Inferior parietal cortex (tissue), 1 donor: ENCODE data around the gene CEP20.
"Not testable (repeated sequence)": the region's sequence is repeated elsewhere in the genome, so short reads cannot be mapped to it uniquely, and the experiment has no call there.

ENCODE experiments used
- DNase-seq: peaks from one replicate; pipeline ENCODE4 v3.0.0-alpha.2; 2016; ENCODE audit errors: extremely low spot score

The CEP20 gene

DNA sequence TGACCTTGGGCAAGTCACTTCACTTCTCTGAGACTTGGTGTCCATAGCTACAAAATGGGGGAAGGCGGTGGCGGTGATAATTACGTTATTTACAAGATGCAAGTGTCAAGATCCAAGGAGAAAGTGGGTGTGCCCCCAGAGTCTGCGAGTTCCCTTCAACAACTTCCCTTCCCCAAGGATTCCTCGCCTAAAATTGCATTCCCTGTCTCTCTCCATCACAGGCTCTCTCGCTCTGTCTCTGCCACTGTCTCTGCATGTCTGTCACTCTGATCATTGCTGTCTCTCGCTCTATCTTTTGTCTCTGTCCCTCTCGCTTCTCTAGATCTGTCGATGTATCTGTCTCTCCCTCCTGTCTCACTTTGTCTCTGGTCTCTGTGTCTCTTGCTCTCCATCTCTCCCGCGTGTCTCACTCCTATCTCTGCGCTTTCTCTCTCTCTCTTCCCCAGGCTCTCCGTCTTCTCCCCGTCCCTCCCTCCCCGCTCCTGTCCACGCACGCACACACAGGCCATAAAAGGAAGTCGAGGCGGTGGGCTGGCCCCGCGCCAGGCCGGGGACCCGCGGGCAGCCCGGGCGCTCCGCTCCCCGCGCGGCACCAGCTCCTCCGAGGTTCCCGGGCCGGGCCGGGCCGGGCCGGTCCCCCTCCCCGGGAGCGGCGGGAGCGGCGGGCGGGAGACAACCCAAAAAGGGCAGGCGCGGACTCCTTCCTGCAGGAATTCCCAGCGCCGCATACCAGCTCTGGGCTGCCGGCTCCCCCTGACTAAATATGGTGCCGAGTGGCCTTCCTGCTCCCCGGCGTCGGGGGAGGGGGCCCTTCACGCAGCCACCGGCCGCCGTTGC, 30.5 kb downstream of the CEP20 start:
- no peak for DNase-seq

DNA sequence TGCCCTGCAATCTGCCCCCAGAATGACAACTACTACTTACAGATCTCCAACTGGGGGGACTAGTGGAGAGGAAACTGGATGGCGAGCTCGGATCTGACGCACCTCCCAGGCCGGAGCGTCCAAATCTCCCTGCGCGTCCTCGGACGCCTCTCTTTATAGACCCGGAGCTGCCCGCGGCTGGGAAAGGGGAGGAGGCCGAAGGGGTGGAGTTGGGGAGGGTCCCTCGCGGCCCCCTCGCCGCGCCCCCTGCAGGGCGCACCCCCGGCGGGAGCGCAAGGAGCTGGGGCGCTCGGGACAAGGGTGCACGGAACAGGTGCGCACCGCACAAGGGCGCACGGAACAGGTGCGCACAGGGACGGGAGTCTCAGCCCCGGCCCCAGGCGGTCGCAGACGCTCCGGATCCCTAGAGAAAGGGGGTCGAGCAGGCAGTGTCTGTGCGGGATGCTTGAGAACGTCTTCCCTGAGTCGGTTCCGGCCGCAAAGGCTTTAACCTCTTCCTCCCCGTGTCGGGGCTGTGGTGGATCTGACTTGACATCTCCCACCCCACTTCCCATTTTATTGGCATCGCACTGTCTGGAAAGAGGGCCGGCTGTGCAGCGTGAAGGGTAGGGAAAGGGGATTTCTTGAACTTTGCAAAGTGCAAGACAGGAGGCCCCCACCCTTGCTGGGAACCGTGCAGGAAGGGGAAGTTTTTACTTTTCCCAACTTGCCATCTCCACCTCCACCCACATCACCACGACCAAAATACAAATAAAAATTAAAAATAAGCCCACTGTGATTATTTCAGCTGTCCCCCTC, 31.3 kb downstream of the CEP20 start, which contains the start of gene MYH11:
TSS of gene MYH11 (minus strand) at position 128 of the 798 bp plus-strand sequence. CDS start 18,776 bp downstream, outside the sequence.
- no peak for DNase-seq

DNA sequence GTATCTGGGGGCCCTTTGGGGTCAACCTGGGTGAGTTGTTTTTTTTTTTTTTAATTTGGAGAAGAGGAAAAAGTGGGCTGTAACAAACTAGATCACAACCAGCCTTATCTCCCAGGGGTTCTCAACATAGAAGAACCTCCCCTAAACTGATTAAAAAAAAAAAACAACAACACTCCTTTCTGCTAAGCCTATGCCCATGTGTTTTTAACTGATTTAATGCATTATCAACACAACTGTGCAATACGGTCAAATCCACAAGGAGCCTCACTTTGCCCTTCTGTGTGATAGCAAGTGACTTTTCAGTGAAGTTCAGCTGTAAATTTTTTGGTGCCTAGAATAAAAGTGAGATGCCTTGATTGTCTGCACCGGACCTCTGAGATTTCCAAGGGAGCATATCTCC, 32.2 kb downstream of the CEP20 start:
- DNase-seq: no peak

- DNase-seq: no peak
These were observed 32.7 kb downstream of the CEP20 start for GRCh38 chr16:15855704-15856003.

DNA sequence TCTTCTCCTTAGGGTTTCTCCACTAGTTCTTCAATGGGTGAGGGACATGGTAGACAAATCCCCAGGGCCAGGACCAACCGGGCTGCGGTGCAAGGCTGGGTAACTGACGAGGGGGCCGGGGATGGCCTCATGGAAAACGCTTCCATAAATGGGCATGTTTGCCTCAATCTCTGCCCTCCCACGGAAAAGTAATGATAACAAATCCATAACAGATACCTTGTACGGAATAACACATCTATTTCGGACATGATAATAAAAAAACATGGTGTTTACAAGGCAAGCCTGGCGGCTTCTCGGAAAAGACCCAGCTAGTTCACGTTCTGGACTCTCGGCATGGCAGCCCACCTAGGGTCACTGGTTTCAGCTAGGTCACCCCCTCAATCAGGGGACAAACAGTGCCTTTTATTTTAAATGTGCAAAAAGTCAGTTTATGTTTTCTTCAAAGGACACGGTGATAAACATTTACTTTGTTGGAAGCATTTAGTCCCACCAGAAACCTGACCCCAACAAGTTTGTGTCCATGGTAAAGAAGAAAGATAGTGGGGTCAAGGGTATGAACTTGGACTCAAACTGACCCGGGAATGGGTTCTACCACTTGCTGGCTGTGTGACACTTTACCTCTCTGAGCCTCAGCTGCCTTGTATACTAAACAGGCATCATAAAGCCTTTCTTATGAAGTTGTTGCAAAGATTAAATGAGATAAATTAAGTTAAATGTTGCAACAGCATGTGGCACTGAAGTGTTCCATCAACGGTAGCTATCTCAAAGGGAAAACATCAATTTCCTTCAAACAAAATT, 33.3 kb downstream of the CEP20 start:
- DNase-seq: no peak

GRCh38 chr16:15854061-15854460, 34.3 kb downstream of the CEP20 start:
- no peak for DNase-seq

DNA sequence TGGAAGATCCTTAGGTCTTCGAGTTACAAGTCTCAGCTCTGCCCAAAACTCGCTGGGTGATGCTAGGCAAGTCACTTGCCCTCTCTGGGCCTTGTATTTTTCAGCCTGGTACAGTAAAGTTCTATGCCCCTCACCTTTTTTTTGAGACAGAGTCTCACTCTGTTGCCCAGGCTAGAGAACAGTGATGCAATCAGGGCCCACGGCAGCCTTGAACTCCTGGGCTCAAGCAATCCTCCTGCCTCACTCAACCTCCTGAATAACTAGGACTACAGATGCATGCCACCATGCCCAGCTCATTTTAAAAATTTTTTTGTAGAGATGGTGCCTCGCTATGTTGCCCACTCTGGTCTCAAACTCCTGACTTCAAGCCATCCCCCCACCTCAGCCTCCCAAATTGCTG, 35.4 kb downstream of the CEP20 start:
- DNase-seq: no peak

GRCh38 chr16:15850555-15850954, 37.8 kb downstream of the CEP20 start:
- DNase-seq: not testable (repeated sequence)

- DNase-seq: no peak
These were observed 39.0 kb downstream of the CEP20 start for GRCh38 chr16:15849209-15849981.

DNA sequence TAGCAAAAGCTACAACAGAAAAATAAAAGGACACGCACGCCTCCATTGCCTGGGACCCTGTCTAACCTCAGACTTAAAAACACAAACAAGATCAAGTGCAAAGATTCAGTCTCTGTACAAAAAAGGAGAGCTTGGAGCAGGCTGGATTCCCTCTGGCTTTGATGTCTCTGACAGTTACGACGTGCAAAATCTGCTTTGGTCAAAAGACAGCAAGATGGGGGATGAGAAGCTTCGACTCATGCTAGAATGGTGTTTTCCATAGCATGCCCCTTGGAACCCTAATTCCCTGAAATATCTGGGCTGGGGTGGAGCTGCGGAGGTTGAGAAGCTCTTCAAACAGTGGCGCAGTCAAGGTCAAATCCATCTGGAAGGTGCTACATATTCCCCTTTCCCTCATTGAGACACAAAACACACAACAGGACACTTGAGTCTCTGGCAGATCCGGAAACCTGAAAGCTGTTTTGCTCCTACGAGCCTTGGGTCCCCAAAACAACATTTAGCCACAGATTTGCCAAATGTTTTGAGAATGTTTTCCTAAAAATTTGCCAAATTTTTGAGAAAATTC, 40.7 kb downstream of the CEP20 start:
- no peak for DNase-seq

DNA sequence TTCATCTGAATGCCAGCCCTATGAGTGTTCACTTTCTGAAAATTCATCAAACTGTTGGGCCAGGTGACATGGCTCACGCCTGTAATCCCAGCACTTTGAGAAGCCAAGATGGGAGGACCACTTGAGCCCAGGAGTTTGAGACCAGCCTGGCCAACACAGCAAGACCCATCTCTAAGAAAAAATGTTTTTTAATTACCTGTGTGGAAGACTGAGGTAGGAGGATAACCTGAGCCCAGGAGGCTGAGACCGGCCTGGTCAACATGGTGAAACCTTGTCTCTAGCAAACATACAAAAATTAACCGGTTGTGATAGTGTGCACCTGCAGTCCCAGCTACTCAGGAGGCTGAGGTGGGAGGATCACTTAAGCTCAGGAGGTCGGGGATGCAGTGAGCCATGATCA, 41.9 kb downstream of the CEP20 start:
- no peak for DNase-seq

- DNase-seq: no peak
These were observed 44.6 kb downstream of the CEP20 start for GRCh38 chr16:15843635-15844279.

- not testable (repeated sequence) for DNase-seq
These were observed 49.2 kb downstream of the CEP20 start for GRCh38 chr16:15839204-15839603.

- no peak for DNase-seq
These were observed 50.6 kb downstream of the CEP20 start for GRCh38 chr16:15837761-15838160.

GRCh38 chr16:15836965-15837611, 51.3 kb downstream of the CEP20 start:
- DNase-seq: no peak

DNA sequence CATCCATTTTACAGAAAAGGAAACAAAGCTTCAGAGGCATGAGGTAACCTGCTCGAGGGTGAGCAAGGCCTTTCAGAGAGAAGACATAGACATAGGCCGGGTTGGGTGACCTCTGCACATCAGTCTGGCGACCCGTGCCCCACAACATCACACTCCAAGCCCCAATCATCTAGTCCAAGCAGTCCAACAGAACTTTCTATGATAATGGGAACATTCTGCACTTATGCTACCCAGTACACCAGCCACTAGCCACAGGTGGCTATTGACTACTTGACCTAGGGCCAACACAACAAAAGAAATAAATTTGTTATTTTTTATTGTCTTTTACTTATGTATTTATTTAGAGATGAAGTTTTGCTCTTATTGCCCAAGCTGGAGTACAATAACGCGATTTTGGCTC, 52.3 kb downstream of the CEP20 start:
- DNase-seq: no peak

DNA sequence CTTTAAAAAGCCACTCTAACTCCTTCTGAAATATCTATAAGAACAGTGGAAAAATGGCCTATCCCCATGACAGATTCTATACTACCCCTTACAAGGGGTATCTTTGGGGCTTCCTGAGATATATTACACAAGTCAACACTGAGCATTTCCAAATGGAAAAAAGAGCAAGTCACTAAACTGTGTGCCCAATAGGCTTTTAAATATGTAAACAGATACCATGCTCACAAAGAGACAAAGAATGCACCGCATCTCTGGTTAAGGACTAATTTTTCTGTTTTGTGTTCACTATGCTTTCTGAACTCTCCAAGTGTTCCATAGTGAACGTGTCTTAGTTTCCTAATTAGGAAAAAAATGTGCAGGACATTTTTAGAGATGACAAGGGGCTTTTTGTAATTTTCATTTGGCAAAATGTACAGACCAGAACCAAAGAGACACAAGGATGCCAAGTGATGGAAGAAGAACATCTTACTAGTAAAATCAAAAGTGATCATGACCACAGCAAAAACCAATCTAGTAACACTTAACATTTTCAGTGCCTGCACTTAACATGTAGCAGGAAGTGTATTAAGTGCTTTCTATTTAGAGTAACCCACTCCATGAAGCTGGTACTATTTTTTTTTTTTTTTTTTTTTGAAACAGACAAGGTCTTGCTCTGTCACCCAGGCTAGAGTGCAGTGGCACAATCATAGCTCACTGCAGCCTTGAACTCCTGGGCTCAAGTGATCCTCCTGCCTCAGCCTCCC, 53.1 kb downstream of the CEP20 start:
- DNase-seq: no peak

DNA sequence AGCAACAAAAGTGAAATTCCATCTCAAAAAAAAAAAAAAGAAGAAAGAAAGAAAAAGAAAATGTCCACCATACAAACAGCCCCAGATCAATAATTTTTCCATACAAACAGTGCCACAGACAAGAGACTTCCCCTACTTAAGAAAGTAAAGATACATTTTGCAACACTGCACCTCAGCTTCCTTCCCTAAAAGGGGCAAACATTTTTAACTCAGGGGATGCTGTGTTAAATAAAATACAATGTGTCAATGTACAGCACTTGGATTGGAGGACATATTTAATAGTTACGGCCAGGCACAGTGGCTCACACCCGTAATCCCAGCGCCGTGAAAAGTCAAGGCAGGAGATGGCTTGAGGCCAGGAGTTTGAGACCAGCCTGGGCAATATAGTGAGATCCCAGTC, 53.9 kb downstream of the CEP20 start:
- no peak for DNase-seq

DNA sequence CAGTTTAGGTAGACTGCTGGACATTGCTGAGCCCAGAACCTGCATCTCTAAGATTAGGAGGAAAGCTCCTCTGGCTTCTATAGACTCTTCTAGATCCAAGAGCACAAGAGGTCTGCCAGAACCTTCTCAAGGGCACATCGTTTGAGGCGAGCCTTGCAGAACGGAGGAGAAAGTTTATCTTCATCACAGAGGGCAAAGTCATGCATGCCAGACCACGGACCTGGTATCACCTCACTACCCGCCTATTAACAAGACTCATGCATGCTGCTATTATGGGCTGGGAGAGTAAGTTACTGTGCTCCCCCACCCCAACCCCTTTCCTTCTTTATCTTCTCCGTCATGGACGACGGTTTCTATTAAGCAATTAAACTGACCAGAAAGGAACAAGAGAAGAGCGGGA, 54.9 kb downstream of the CEP20 start:
- DNase-seq: no peak
